Small intestine (tissue), 16 donors: ENCODE measurements around the gene RBMY1J. TPM values are rescaled to one million over a fixed set of nuclear protein-coding genes. Genes with fewer than 3 reads are reported as not detected.
"Not testable (repeated sequence)": the region's sequence is repeated elsewhere in the genome, so short reads cannot be mapped to it uniquely, and the experiment has no call there.

ENCODE experiments used
- DNase-seq, 2 donors: peaks; one replicate each; pipeline versions ENCODE4 v3.0.0 to v3.0.0-alpha.2; 2013
- FAIRE-seq: peaks from 2 replicates; lab custom pipeline; 2012; peaks lifted over from hg19 to GRCh38; lab: Jason Lieb, UNC
- H3K27ac ChIP-seq, 3 donors: one replicate each; pipeline ENCODE4 v1.5.1; 2013; ENCODE audit warnings: low read length in 2 of 3, mild to moderate bottlenecking in 2 of 3, control low read depth in 1 of 3, inconsistent platforms in 1 of 3, low read depth in 1 of 3, moderate library complexity in 1 of 3
- H3K27me3 ChIP-seq, 3 donors: one replicate each; pipeline ENCODE4 v1.6.1; 2013; ENCODE audit warnings: low read length in 3 of 3, inconsistent platforms in 1 of 3; ENCODE audit not compliant: control insufficient read depth in 3 of 3, insufficient read depth in 3 of 3
- H3K36me3 ChIP-seq, 3 donors: one replicate each; pipeline ENCODE4 v1.6.1; 2013; ENCODE audit warnings: low read length in 3 of 3, inconsistent platforms in 1 of 3, low read depth in 1 of 3, mild to moderate bottlenecking in 1 of 3, moderate library complexity in 1 of 3; ENCODE audit not compliant: control insufficient read depth in 3 of 3, insufficient read depth in 2 of 3
- H3K4me1 ChIP-seq, 3 donors: one replicate each; pipeline ENCODE4 v1.6.1; 2013; ENCODE audit warnings: low read length in 2 of 3, inconsistent platforms in 1 of 3, low read depth in 1 of 3, mild to moderate bottlenecking in 1 of 3, moderate library complexity in 1 of 3; ENCODE audit not compliant: control insufficient read depth in 3 of 3, insufficient read depth in 2 of 3
- H3K4me3 ChIP-seq, 3 donors: one replicate each; pipeline ENCODE4 v1.5.1; 2013; ENCODE audit warnings: low read length in 3 of 3, control low read depth in 1 of 3, inconsistent platforms in 1 of 3, low read depth in 1 of 3, mild to moderate bottlenecking in 1 of 3, moderate library complexity in 1 of 3
- H3K9me3 ChIP-seq, 2 donors: one replicate each; pipeline ENCODE4 v1.6.1; 2013; ENCODE audit warnings: low read depth in 1 of 2, low read length in 1 of 2; ENCODE audit not compliant: control insufficient read depth in 2 of 2, insufficient read depth in 1 of 2
- WGBS, 3 donors: extraction: QIAGEN DNeasy Blood & Tissue Kit; methylation state at CpG; one replicate each; pipeline ENCODE4 v1.1.7; 2013; 5-methylcytosine and 5-hydroxymethylcytosine counted together
- long read RNA-seq, 10 donors: transcript quantifications; one replicate each; lab custom pipeline, GENCODE V29; 2026
- polyA plus RNA-seq, 4 donors: library from polyadenylated mRNA; stranded (reverse) in 3 of 4; unstranded in 1 of 4; fragments of 200-250 nt in 3 of 4; fragments of 120-200 nt in 1 of 4; gene quantifications; one replicate each; pipeline versions ENCODE4 v1.2.1 to v1.2.3, GENCODE V29; 2013
- donor health status: healthy with polysubstance abuse.
- donor health status: control.
- donor health status: control.
- donor health status: Bipolar disorder and iron deficiency.
- donor health status: healthy.

The RBMY1J gene
- not detected for polyA plus RNA-seq
- long read RNA-seq, donor 1, result 0 reads
- long read RNA-seq, donor 2, result 0 reads
- long read RNA-seq, donor 3, result 0 reads
- long read RNA-seq, donor 4, result 0 reads
- long read RNA-seq, donor 5, result 0 reads
- long read RNA-seq, donor 6, result 0 reads
- long read RNA-seq, donor 7, result 0 reads
- long read RNA-seq, donor 8, result 0 reads
- long read RNA-seq, donor 9, result 0 reads
- long read RNA-seq, donor 10, result 0 reads

DNA sequence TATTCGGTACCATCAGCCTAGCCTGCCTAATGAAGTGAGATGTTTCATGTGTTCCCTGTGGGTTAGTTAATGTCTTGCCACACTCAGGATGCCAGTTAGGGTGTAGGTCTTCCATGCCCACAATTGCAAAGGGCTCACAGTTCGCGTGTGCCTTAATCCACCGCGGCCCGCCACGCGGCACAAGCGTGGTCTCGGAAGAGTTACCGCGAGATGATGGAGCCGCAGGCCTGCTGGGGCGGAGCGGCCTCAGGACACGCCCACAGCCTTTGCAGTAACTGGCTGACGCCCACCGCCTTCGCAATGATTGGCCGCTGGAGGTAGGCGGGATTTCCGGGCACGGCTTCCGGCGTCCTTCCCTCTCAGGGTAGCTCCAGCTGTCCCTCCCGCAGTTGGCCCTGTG is at the start of gene RBMY1J:
Gene RBMY1J (plus strand): TSS at position 301 of the 400 bp plus-strand sequence. CDS start 2,038 bp downstream, outside the sequence.
- H3K4me3 ChIP-seq, H3K27me3 ChIP-seq, H3K27ac ChIP-seq, H3K4me1 ChIP-seq, H3K36me3 ChIP-seq, FAIRE-seq, H3K9me3 ChIP-seq, DNase-seq: not testable (repeated sequence)
- no CpG with 5 or more reads among the region's 26 CpGs for WGBS, 3 donors

DNA sequence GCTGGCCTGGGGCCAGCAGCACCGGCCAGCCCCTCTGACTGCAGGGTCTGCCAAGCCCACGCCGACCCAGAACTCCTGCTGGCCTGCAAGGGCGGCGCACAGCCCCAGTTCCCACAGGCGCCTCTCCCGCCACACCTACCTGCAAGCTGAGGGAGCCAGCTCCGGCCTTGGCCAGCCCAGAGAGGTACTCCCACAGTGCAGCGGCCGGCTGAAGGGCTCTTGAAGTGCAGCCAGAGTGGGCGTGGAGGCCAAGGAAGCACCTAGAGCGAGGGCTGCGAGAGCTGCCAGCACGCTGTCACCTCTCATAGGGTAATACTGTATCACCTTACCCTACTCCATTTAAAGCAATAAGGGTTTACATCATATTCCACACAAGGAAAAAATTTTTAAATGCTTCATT is 35.8 kb upstream of the RBMY1J start:
- H3K4me3 ChIP-seq, result no peak overlapping the region
- FAIRE-seq, result no peak
- H3K27me3 ChIP-seq, result no peaks in the 10 kb centered on the region
- DNase-seq, result no peak
- H3K27ac ChIP-seq, result no peak overlapping the region
- no peaks in the 10 kb centered on the region for H3K4me1 ChIP-seq
- WGBS, 3 donors, result 60 to 82% methylated on average over 1 to 14 of the region's 14 CpGs; no CpG with 5 or more reads in 1 of the 3 donors
- no peaks in the 10 kb centered on the region for H3K36me3 ChIP-seq
- peaks cover 0 to 2% of the 10 kb centered on the region in 2 donors for H3K9me3 ChIP-seq

DNA sequence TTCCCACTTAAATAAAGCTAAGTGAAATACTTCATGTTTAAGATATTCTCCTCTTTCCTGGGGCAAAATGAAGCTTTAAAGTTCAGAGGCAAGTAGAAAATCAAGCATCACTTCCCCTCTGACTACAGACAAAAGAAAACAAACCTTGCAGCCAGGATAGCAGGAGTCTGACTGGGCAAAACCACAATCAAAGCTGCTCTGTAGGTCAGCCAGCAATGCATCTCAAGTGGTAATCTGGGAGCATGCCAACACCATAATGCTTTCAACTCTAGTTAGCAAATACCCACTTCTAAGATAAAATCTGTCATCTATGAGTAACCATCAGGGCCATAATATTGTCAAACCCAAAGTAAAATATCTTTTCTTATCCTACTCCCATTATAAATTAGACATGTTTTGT is 32.6 kb upstream of the RBMY1J start:
- no peaks in the 10 kb centered on the region for H3K27me3 ChIP-seq
- peaks cover 0 to 2% of the 10 kb centered on the region in 2 donors for H3K9me3 ChIP-seq
- no peaks in the 10 kb centered on the region for H3K4me1 ChIP-seq
- DNase-seq, result no peak
- H3K4me3 ChIP-seq, result no peak overlapping the region
- FAIRE-seq, result no peak
- no peak overlapping the region for H3K27ac ChIP-seq
- no peaks in the 10 kb centered on the region for H3K36me3 ChIP-seq

DNA sequence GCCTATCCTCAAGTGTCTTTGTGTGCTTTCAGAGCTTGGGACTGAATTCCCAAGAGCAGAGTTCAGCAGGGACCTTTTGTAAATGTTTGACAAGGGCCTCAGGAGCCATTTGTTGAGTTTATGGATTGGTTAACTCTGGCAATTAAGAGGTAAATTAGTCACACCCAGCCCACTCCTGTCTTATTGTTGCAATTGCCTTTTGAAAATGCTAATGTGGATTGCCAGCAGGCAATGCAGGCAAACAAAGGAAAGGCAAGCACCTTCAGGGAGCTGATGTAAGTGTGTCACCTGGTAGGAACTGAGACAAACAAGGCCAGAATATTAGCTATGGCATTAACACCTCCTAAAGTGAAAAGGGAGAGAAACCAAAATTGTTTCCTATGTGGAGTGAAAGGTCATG is 29.7 kb upstream of the RBMY1J start:
- FAIRE-seq, result no peak
- no peak overlapping the region for H3K27ac ChIP-seq
- H3K4me3 ChIP-seq, result no peak overlapping the region
- DNase-seq, result peak in 1 of 2 donors; percentile 34
- no peaks in the 10 kb centered on the region for H3K4me1 ChIP-seq
- no peaks in the 10 kb centered on the region for H3K27me3 ChIP-seq
- H3K36me3 ChIP-seq, result no peaks in the 10 kb centered on the region
- H3K9me3 ChIP-seq, result no peaks in the 10 kb centered on the region

DNA sequence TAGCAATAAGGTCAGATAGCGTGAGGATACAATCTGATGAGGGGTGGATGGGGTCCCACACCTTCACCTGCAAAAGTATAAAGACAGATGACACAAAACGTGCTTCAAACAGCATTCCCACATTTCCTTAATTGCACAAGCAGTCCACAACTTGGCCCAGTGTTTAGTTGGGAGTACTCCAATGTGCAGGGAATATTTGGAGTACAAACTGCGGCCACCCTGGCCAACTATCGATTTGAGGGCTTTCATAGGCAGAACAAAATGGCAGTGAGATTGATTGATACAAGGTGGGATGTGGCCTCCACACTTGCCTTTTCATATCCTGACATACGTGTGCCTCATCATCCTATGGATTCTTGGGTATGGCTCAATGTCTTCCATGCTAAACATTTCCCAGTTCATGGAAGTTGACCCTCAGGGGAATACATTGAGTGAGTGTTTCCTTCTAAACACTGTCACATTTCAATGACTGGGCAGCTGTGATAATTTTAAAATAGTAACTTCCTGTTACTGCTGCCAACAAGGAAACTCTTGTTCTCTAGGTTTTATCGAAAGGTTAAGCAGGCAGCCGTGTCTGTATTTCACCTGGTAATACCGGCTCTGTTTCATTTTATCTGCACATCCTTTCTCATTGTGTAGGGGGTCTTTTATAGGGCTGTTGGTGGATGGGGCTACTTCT is 41.6 kb downstream of the RBMY1J start:
- not testable (repeated sequence) for H3K27me3 ChIP-seq, H3K4me1 ChIP-seq, H3K36me3 ChIP-seq, H3K4me3 ChIP-seq, FAIRE-seq, DNase-seq, H3K9me3 ChIP-seq, H3K27ac ChIP-seq
- WGBS, 3 donors, result no CpG with 5 or more reads among the region's 8 CpGs

DNA sequence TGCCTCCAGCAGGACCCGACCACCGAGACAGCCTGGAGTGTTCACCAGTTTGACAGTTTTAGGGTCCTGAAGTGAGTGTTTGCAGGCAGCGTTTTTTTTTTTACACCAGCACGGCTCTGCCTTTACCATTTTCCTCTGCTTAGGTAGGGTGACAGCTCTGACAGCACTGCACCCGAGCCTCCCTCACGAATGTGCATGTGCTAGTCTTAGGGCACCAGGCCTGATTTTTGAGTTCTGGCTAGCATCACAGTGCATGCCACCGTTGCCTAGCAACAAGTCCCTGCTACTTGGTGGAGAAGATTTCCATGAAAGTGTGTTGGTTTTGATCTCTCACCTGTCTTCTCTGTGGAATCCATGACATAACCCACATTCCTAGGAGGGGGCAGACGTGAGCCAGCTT is 52.3 kb downstream of the RBMY1J start:
- H3K4me3 ChIP-seq, H3K9me3 ChIP-seq, H3K27ac ChIP-seq, H3K4me1 ChIP-seq, FAIRE-seq, H3K27me3 ChIP-seq, DNase-seq, H3K36me3 ChIP-seq: not testable (repeated sequence)
- no CpG with 5 or more reads among the region's 8 CpGs for WGBS, 3 donors

DNA sequence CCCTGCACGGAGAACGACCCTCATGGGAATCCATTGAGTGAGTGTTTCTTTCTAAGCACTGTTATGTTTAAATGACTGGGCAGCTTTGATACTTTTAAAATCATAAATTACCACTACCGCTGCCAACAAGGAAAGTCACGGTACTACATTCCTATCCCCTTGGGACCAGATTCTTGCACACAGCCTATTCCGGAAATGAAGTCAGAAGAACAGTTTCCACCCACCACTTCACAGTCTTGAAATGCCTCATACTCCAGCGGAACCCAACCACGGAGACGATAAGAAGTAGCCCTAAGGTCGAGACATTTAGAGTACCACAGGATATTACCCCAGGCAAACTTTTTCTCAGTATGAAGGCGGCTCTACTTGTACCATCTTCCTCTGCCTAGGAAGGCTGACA is 58.8 kb downstream of the RBMY1J start:
- H3K4me1 ChIP-seq, DNase-seq, FAIRE-seq, H3K9me3 ChIP-seq, H3K4me3 ChIP-seq, H3K27me3 ChIP-seq, H3K36me3 ChIP-seq, H3K27ac ChIP-seq: not testable (repeated sequence)
- no CpG with 5 or more reads among the region's 10 CpGs for WGBS, 3 donors
